B cell (primary cell): ENCODE data around the gene PHTF2.

ENCODE experiments used
- CTCF ChIP-seq: fragments of 200-600 bp; IDR thresholded peaks from one replicate; pipeline ENCODE4 v1.8.0; 2022; ENCODE audit warnings: antibody characterized with exemption, mild to moderate bottlenecking
- EZH2 ChIP-seq: IDR thresholded peaks from 2 replicates; pipeline ENCODE4 v1.6.1; 2012; ENCODE audit warnings: borderline replicate concordance, low read depth, mild to moderate bottlenecking, moderate library complexity, low read length; ENCODE audit not compliant: insufficient read depth, poor library complexity, severe bottlenecking

DNA sequence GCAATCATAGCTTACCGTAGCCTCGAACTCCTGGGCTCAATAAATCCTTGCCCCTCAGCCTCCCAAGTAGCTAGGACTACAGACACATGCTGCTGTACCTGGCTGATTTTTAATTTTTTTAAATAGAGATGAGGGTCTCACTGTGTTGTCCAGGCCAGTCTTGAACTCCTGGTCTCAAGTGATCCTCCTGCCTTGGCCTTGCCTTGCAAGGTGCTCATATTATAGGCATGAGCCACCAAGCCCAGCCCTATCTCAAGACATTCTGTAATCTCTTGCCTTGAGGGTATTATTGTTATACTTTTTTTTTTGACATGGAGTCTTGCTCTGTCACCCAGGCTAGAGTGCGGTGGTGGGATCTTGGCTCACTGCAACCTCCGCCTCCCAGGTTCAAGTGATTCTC lies 86.6 kb downstream of the PHTF2 start:
- no peak for TF ChIP-seq CTCF
- no peak for TF ChIP-seq EZH2
